ENCODE measurements around the gene ZNF358. TPM values are rescaled to one million over a fixed set of nuclear protein-coding genes. Genes with fewer than 3 reads are reported as not detected.
A peak's percentile ranks its signal among the peaks of the same experiment; 100 is the strongest.

Gene ZNF358
- total and polyA plus RNA-seq, 2 of the 13 experiments (the other 11 are each of a cell fraction or from before 2014, with no cell fraction given), result 9.1 to 37.0 TPM

- TF ChIP-seq PRDM4 (CRISPR knock-in tag; IDR thresholded peaks at IDR 0.05; ENCODE audit: borderline replicate concordance), result no peak
- no peak for TF ChIP-seq ZNF576 (CRISPR knock-in tag; IDR thresholded peaks at IDR 0.05)
- 0 out of 2 replicates have a peak, but pooled peaks have one; percentile 17 for TF ChIP-seq NKX3-1 (CRISPR knock-in tag; IDR thresholded peaks at IDR 0.05)
- no peak for TF ChIP-seq FIP1L1 (IDR thresholded peaks at IDR 0.05; ENCODE audit: borderline replicate concordance, insufficient read depth, low read depth, low read length)
- TF ChIP-seq CEBPG (CRISPR knock-in tag; IDR thresholded peaks at IDR 0.05), result peak; percentile 50; the same call in 1 of the 2 replicates
- no peak for TF ChIP-seq REXO4 (CRISPR knock-in tag; IDR thresholded peaks at IDR 0.05; ENCODE audit: borderline replicate concordance)
- TF ChIP-seq, protein P1, sequence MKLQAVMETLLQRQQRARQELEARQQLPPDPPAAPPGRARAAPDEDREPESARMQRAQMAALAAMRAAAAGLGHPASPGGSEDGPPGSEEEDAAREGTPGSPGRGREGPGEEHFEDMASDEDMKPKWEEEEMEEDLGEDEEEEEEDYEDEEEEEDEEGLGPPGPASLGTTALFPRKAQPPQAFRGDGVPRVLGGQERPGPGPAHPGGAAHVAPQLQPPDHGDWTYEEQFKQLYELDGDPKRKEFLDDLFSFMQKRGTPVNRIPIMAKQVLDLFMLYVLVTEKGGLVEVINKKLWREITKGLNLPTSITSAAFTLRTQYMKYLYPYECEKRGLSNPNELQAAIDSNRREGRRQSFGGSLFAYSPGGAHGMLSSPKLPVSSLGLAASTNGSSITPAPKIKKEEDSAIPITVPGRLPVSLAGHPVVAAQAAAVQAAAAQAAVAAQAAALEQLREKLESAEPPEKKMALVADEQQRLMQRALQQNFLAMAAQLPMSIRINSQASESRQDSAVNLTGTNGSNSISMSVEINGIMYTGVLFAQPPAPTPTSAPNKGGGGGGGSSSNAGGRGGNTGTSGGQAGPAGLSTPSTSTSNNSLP (IDR thresholded peaks at IDR 0.05; ENCODE audit: low read depth, low read length), result no peak
- TF ChIP-seq REPIN1 (CRISPR knock-in tag; IDR thresholded peaks at IDR 0.05; ENCODE audit: borderline replicate concordance, low read depth), result peak; percentile 87
- TF ChIP-seq ZNF530 (CRISPR knock-in tag; IDR thresholded peaks at IDR 0.05; ENCODE audit: low read depth), result no peak
- TF ChIP-seq NFATC3 (CRISPR knock-in tag; IDR thresholded peaks at IDR 0.05), result no peak
- TF ChIP-seq ZNF841 (CRISPR knock-in tag; IDR thresholded peaks at IDR 0.05; ENCODE audit: borderline replicate concordance), result no peak
- TF ChIP-seq KAT2B (IDR thresholded peaks at IDR 0.05; ENCODE audit: borderline replicate concordance, low read depth, low read length), result no peak
- TF ChIP-seq NCOR1 (IDR thresholded peaks at IDR 0.05; ENCODE audit: borderline replicate concordance, low read length), result no peak
- no peak for TF ChIP-seq ASH2L (IDR thresholded peaks at IDR 0.05; ENCODE audit: insufficient read length, low read depth, low read length)
- TF ChIP-seq HNF4A (CRISPR knock-in tag; IDR thresholded peaks at IDR 0.05), result no peak
- TF ChIP-seq STAG1 (CRISPR knock-in tag; IDR thresholded peaks at IDR 0.05), result no peak
- TF ChIP-seq REL (CRISPR knock-in tag; conservative IDR thresholded peaks at IDR 0.05), result no peak
- TF ChIP-seq SOX5 (CRISPR knock-in tag; IDR thresholded peaks at IDR 0.05; ENCODE audit: borderline replicate concordance), result peak; percentile 55
- peak; percentile 68; the same call in 1 of the 2 replicates for TF ChIP-seq THRA (CRISPR knock-in tag; IDR thresholded peaks at IDR 0.05; ENCODE audit: borderline replicate concordance)
- no peak for TF ChIP-seq HNRNPH1 (optimal IDR thresholded peaks at IDR 0.05; ENCODE audit: low read depth, low read length)
- TF ChIP-seq, protein P2, sequence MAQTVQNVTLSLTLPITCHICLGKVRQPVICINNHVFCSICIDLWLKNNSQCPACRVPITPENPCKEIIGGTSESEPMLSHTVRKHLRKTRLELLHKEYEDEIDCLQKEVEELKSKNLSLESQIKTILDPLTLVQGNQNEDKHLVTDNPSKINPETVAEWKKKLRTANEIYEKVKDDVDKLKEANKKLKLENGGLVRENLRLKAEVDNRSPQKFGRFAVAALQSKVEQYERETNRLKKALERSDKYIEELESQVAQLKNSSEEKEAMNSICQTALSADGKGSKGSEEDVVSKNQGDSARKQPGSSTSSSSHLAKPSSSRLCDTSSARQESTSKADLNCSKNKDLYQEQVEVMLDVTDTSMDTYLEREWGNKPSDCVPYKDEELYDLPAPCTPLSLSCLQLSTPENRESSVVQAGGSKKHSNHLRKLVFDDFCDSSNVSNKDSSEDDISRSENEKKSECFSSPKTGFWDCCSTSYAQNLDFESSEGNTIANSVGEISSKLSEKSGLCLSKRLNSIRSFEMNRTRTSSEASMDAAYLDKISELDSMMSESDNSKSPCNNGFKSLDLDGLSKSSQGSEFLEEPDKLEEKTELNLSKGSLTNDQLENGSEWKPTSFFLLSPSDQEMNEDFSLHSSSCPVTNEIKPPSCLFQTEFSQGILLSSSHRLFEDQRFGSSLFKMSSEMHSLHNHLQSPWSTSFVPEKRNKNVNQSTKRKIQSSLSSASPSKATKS (CRISPR knock-in tag; IDR thresholded peaks at IDR 0.05), result no peak
Measured at GRCh38 chr19:7522072-7522922, 6.4 kb downstream of the ZNF358 start, which contains the start of gene MCOLN1 (continued).

Measured in HepG2 (cell line).